C4-2B (cell line): Measurements from ENCODE around the gene WDR90.

Source experiments
- H3K27ac ChIP-seq: fragments of 450-650 bp; 2 replicates; pipeline ENCODE4 v1.5.1; 2017
- CTCF ChIP-seq: fragments of 450-650 bp; conservative IDR thresholded peaks from 2 replicates; pipeline ENCODE4 v1.5.1; 2017; ENCODE audit warnings: mild to moderate bottlenecking
- ZFX ChIP-seq: fragments of 450-650 bp; IDR thresholded peaks from 2 replicates; pipeline ENCODE4 v1.6.1; 2017

The WDR90 gene

GRCh38 chr16:632486-633335 lies 16.5 kb upstream of the WDR90 start:
- TF ChIP-seq CTCF (no peak), ZFX (no peak)
- no peak overlapping the region for H3K27ac ChIP-seq

GRCh38 chr16:633336-634050 lies 15.7 kb upstream of the WDR90 start:
- H3K27ac ChIP-seq, result no peak overlapping the region
- TF ChIP-seq ZFX (no peak), CTCF (no peak)

DNA sequence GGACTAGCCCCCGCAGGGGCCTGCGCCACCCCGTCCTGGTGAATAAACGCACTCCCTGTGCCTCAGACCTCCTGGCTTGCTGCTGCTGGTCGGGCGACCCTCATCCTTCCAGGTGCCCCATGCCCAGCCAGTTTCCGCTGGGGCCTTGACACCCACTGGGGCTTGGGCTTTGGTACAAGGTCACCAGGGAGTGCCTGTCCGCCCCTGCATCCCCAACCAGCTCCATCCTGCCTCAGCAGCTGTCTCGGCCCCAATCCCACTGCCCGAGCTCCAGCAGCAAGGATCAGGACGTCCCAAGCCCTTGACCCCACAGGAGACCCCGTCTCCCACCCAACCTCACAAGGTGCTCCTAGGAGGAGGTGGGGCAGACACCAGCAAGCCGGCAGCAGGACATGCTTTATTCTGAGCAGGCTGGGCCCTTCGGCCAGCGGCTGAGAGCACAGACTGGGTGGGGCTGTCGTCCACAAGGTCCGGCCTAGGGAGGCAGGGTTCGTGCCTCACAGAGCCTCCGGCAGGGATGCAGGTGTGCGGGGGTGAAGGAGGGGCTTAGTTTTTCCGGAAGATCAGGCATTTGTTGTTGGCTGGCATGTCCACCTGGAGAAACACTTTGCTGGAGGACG lies 15.0 kb upstream of the WDR90 start:
- no peak overlapping the region for H3K27ac ChIP-seq
- TF ChIP-seq ZFX, result no peak
- TF ChIP-seq CTCF, result no peak

DNA sequence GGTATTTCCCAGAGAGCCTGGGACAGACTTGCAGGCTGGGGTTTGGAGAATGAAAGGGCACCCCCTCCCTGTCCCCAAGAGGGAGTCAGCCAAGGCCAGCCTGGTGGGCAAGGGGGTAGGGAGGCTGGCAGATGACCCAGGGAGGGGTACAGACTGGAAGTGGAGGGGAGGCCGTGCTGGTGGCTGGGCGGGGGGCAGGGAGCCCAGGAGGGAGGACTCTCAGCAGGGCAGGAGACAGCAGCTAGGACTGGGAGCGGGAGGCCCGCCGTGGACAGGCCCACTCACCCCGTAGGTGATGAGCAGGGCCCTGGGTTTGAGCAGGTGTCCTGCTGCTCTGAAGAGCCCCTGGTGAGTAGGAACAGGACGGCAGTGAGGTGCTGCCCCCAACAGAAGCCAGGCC lies 14.2 kb upstream of the WDR90 start:
- TF ChIP-seq ZFX (no peak), CTCF (no peak)
- H3K27ac ChIP-seq, result peak overlapping the region; percentile 98

DNA sequence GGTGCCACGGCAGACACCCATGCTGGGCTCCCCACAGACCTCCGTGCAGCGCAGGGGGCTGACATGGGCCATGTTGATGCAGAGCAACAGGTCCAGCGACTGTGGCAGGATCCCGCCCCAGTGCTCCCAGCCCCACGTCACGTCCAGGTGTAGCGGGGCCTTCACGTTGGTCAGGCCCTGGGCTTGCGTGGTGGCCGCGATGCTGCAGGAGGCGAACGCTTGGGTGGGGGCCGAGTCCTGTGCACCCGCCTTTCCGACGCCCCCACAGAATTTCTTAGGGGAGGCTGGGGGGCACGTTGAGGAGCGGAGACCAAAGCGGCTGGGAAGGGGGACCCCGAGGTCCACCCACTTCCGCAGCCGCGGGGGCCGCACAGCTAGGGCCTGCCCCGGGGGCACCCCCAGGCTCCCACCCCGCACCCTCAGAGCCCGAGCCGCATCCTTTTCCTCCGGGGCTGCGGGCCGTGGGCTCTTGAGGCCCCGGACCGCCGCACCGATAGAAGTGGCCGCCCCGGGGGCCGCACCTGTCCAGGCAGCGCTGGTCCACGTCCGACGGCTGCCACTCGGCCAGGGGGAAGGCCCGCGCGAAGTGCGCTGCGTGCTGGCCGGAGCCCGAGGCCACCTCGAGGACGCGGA lies 13.5 kb upstream of the WDR90 start:
- peak overlapping the region; percentile 98 for H3K27ac ChIP-seq
- TF ChIP-seq ZFX (peak; percentile 89), CTCF (no peak)

GRCh38 chr16:636206-637080 lies 12.7 kb upstream of the WDR90 start, which contains the start of gene METTL26:
Gene METTL26, minus strand, starts transcription at chr16:636305. Its CDS starts 15 bp downstream, at chr16:636290.
- peak; percentile 44 for TF ChIP-seq ZFX
- TF ChIP-seq CTCF, result no peak
- peak within 1 kb of the TSS; percentile 98 for H3K27ac ChIP-seq
